H1 (cell line): ENCODE measurements around the gene SEMA3D. TPM values are rescaled to one million over a fixed set of nuclear protein-coding genes. Genes with fewer than 3 reads are reported as not detected.

Experiments used
- CTCF ChIA-PET: fragments of 300-600 bp; sonication (Branson Sonifier 250); formaldehyde crosslinking; loops from one replicate; lab custom pipeline; 2021; ENCODE audit not compliant: partially characterized antibody; lab: Charles Lee
- POLR2A ChIA-PET: fragments of 300-600 bp; sonication (Branson Sonifier 250); formaldehyde crosslinking; loops from one replicate; lab custom pipeline; 2021; ENCODE audit warnings: inconsistent platforms; ENCODE audit not compliant: partially characterized antibody; lab: Charles Lee
- DNase-seq, 2 experiments: peaks; one replicate each; pipeline versions ENCODE4 v3.0.0 to v3.0.0-alpha.2; 2010 to 2022; ENCODE audit warnings: low spot score in 2 of 2, low read depth in 1 of 2, mixed read lengths in 1 of 2
- FAIRE-seq: peaks from 2 replicates; lab custom pipeline; 2011; peaks lifted over from hg19 to GRCh38; lab: Jason Lieb, UNC
- H2AFZ ChIP-seq: 2 replicates; pipeline ENCODE4 v1.8.1; 2012; ENCODE audit warnings: low read length, inconsistent platforms
- H2AK5ac ChIP-seq: 2 replicates; pipeline ENCODE4 v1.6.1; 2013; ENCODE audit warnings: low read depth, low read length
- H2BK120ac ChIP-seq: replicated peaks from 2 replicates; pipeline ENCODE3; 2013; ENCODE audit warnings: low read depth, low read length, inconsistent platforms
- H2BK12ac ChIP-seq: 2 replicates; pipeline ENCODE4 v1.6.1; 2013; ENCODE audit warnings: low read depth, low read length
- H2BK15ac ChIP-seq: 2 replicates; pipeline ENCODE4 v1.6.1; 2013; ENCODE audit warnings: low read length
- H2BK20ac ChIP-seq: 2 replicates; pipeline ENCODE4 v1.6.1; 2013; ENCODE audit warnings: low read length
- H2BK5ac ChIP-seq: 2 replicates; pipeline ENCODE4 v1.6.1; 2013; ENCODE audit warnings: low read depth, low read length
- H3K14ac ChIP-seq: 2 replicates; pipeline ENCODE4 v1.6.1; 2013; ENCODE audit warnings: inconsistent platforms; ENCODE audit not compliant: insufficient read length
- H3K18ac ChIP-seq: 2 replicates; pipeline ENCODE4 v1.6.1; 2013; ENCODE audit warnings: low read length; ENCODE audit errors: extremely low read depth
- H3K23ac ChIP-seq: 2 replicates; pipeline ENCODE4 v1.6.1; 2013; ENCODE audit warnings: inconsistent platforms; ENCODE audit not compliant: insufficient read length
- H3K23me2 ChIP-seq: 2 replicates; pipeline ENCODE4 v1.6.1; 2013; ENCODE audit warnings: low read depth, low read length
- H3K27ac ChIP-seq: 2 replicates; pipeline ENCODE4 v1.6.1; 2011; ENCODE audit warnings: low read depth, low read length, inconsistent platforms
- H3K27me3 ChIP-seq, 4 experiments: replicated peaks in 1 of 4; 1 replicate in 1 of 4; 2 replicates in 3 of 4; pipeline versions ENCODE4 v1.6.1 to v1.8.1; 2011 to 2013; ENCODE audit warnings: low read length in 3 of 4, mild to moderate bottlenecking in 3 of 4, inconsistent platforms in 2 of 4, mixed read lengths in 2 of 4, moderate library complexity in 1 of 4; ENCODE audit not compliant: control insufficient read depth in 3 of 4, insufficient read depth in 3 of 4; ENCODE audit errors: extremely low read depth in 1 of 4
- H3K36me3 ChIP-seq, 4 experiments: 2 replicates each; pipeline versions ENCODE4 v1.6.1 to v1.8.1; 2011 to 2013; ENCODE audit warnings: mild to moderate bottlenecking in 4 of 4, low read length in 3 of 4, moderate library complexity in 2 of 4, control low read depth in 1 of 4, inconsistent platforms in 1 of 4; ENCODE audit not compliant: insufficient read depth in 4 of 4, control insufficient read depth in 2 of 4
- H3K4ac ChIP-seq: replicated peaks from 2 replicates; pipeline ENCODE3; 2013; ENCODE audit warnings: low read length, low read depth, mixed read lengths, inconsistent platforms; ENCODE audit not compliant: insufficient read length
- H3K4me1 ChIP-seq, 4 experiments: replicated peaks in 1 of 4; 1 replicate in 1 of 4; 2 replicates in 3 of 4; pipeline versions ENCODE4 v1.6.1 to v1.8.1; 2011 to 2013; ENCODE audit warnings: low read length in 3 of 4, inconsistent platforms in 2 of 4, mixed read lengths in 1 of 4; ENCODE audit not compliant: insufficient read depth in 4 of 4, control insufficient read depth in 3 of 4
- H3K4me2 ChIP-seq, 2 experiments: 2 replicates each; pipeline versions ENCODE4 v1.6.1 to v1.8.1; 2011 to 2013; ENCODE audit warnings: low read depth in 2 of 2, low read length in 2 of 2, control low read depth in 1 of 2, inconsistent platforms in 1 of 2, mild to moderate bottlenecking in 1 of 2; ENCODE audit not compliant: insufficient read depth in 1 of 2
- H3K4me3 ChIP-seq, 4 experiments: fragments of 200-600, 300-600 bp in 1 of 4; sonication (generic), shearing (Covaris generic), sonication (Bioruptor Twin) in 1 of 4; 2 replicates each; pipeline versions ENCODE4 v1.5.1 to v1.8.1; 2011 to 2016; ENCODE audit warnings: low read length in 4 of 4, low read depth in 3 of 4, control low read depth in 2 of 4, inconsistent platforms in 2 of 4, mild to moderate bottlenecking in 2 of 4, mixed read lengths in 1 of 4, moderate library complexity in 1 of 4; ENCODE audit not compliant: insufficient read depth in 2 of 4; ENCODE audit errors: extremely low read depth in 1 of 4
- H3K56ac ChIP-seq: replicated peaks from 2 replicates; pipeline ENCODE3; 2013; ENCODE audit warnings: low read depth, mild to moderate bottlenecking, mixed read lengths, low read length, inconsistent platforms; ENCODE audit not compliant: insufficient read length
- H3K79me1 ChIP-seq: 2 replicates; pipeline ENCODE4 v1.6.1; 2013; ENCODE audit warnings: low read depth, low read length, control low read depth
- H3K79me2 ChIP-seq, 2 experiments: 2 replicates each; pipeline versions ENCODE4 v1.6.1 to v1.8.1; 2012 to 2013; ENCODE audit warnings: low read length in 2 of 2, mild to moderate bottlenecking in 2 of 2, inconsistent platforms in 1 of 2; ENCODE audit not compliant: insufficient read depth in 2 of 2, control insufficient read depth in 1 of 2
- H3K9ac ChIP-seq, 4 experiments: replicated peaks in 1 of 4; 1 replicate in 1 of 4; 2 replicates in 3 of 4; pipeline versions ENCODE4 v1.6.1 to v1.8.1; 2011 to 2013; ENCODE audit warnings: low read depth in 3 of 4, low read length in 3 of 4, control low read depth in 2 of 4, mild to moderate bottlenecking in 2 of 4, moderate library complexity in 2 of 4, inconsistent platforms in 1 of 4; ENCODE audit errors: extremely low read depth in 1 of 4
- H3K9me3 ChIP-seq, 2 experiments: 2 replicates each; pipeline versions ENCODE4 v1.6.1 to v1.8.1; 2012 to 2013; ENCODE audit warnings: mild to moderate bottlenecking in 2 of 2, moderate library complexity in 2 of 2, control low read depth in 1 of 2, inconsistent platforms in 1 of 2, low read depth in 1 of 2, low read length in 1 of 2, mixed read lengths in 1 of 2; ENCODE audit not compliant: insufficient read depth in 2 of 2
- H4K20me1 ChIP-seq, 2 experiments: replicated peaks in 1 of 2; 2 replicates each; pipeline versions ENCODE3 to v1.8.1; 2011 to 2013; ENCODE audit warnings: inconsistent platforms in 2 of 2, low read length in 2 of 2, mild to moderate bottlenecking in 1 of 2; ENCODE audit not compliant: insufficient read depth in 2 of 2, control insufficient read depth in 1 of 2
- H4K5ac ChIP-seq: 2 replicates; pipeline ENCODE4 v1.6.1; 2013; ENCODE audit warnings: low read length, low read depth, mixed read lengths, inconsistent platforms; ENCODE audit not compliant: insufficient read length
- H4K8ac ChIP-seq: 2 replicates; pipeline ENCODE4 v1.8.0; 2013; ENCODE audit warnings: mild to moderate bottlenecking, moderate library complexity, low read length, inconsistent platforms; ENCODE audit not compliant: insufficient read depth; ENCODE audit errors: extremely low read depth
- H4K91ac ChIP-seq: replicated peaks from 2 replicates; pipeline ENCODE3; 2013; ENCODE audit warnings: low read length, mixed read lengths, inconsistent platforms; ENCODE audit not compliant: insufficient read length
- ASH2L ChIP-seq: fragments of 200-600, 300-600 bp; sonication (generic); IDR thresholded peaks from one replicate; pipeline ENCODE4 v1.7.1; 2017; ENCODE audit warnings: low read length
- BACH1 ChIP-seq: IDR thresholded peaks from 2 replicates; pipeline ENCODE4 v1.6.1; 2012; ENCODE audit warnings: low read length, improper control_type of control experiment
- CEBPB ChIP-seq: IDR thresholded peaks from 2 replicates; pipeline ENCODE4 v1.6.1; 2012; ENCODE audit warnings: low read depth, low read length
- EZH2 ChIP-seq: fragments of 200-600 bp; sonication (generic); IDR thresholded peaks from 2 replicates; pipeline ENCODE4 v1.7.1; 2012; ENCODE audit warnings: low read depth, mild to moderate bottlenecking, moderate library complexity, low read length, inconsistent platforms; ENCODE audit not compliant: severe bottlenecking
- FOSL1 ChIP-seq: IDR thresholded peaks from 2 replicates; pipeline ENCODE4 v1.6.1; 2011; ENCODE audit warnings: mild to moderate bottlenecking, low read depth, low read length, moderate library complexity; ENCODE audit not compliant: insufficient read depth
- KDM1A ChIP-seq: fragments of 200-600, 300-600 bp; sonication (generic); IDR thresholded peaks from 2 replicates; pipeline ENCODE4 v1.7.1; 2016; ENCODE audit warnings: mild to moderate bottlenecking, low read length, borderline replicate concordance
- KDM5A ChIP-seq: fragments of 200-600 bp; IDR thresholded peaks from 2 replicates; pipeline ENCODE4 v1.7.1; 2012; ENCODE audit warnings: mild to moderate bottlenecking, low read length, inconsistent platforms, mixed read lengths
- NANOG ChIP-seq: IDR thresholded peaks from 2 replicates; pipeline ENCODE4 v1.6.1; 2011; ENCODE audit warnings: low read length, low read depth, mild to moderate bottlenecking, inconsistent platforms; ENCODE audit not compliant: insufficient read depth, poor library complexity, severe bottlenecking
- POLR2A ChIP-seq, 2 experiments: IDR thresholded peaks; 1 replicate in 1 of 2; 2 replicates in 1 of 2; pipeline ENCODE4 v1.6.1; 2011; ENCODE audit warnings: low read depth in 2 of 2, low read length in 2 of 2, mild to moderate bottlenecking in 2 of 2; ENCODE audit errors: control extremely low read depth in 1 of 2
- RAD21 ChIP-seq, 2 experiments: IDR thresholded peaks in 1 of 2; conservative IDR thresholded peaks in 1 of 2; 2 replicates each; pipeline ENCODE4 v1.6.1; 2011; ENCODE audit warnings: low read depth in 2 of 2, low read length in 2 of 2, improper control_type of control experiment in 1 of 2, inconsistent platforms in 1 of 2, mild to moderate bottlenecking in 1 of 2, moderate library complexity in 1 of 2
- RXRA ChIP-seq: IDR thresholded peaks from 2 replicates; pipeline ENCODE4 v1.6.1; 2011; ENCODE audit warnings: low read depth, mild to moderate bottlenecking, low read length, moderate library complexity; ENCODE audit not compliant: insufficient read depth
- SAP30 ChIP-seq: fragments of 300-600 bp; sonication (generic); IDR thresholded peaks from 2 replicates; pipeline ENCODE4 v1.7.1; 2012; ENCODE audit warnings: low read length, moderate library complexity, mild to moderate bottlenecking, inconsistent platforms; ENCODE audit not compliant: insufficient read depth, insufficient replicate concordance
- SIX5 ChIP-seq: IDR thresholded peaks from 2 replicates; pipeline ENCODE4 v1.6.1; 2011; ENCODE audit warnings: mild to moderate bottlenecking, low read depth, low read length
- WGBS, 2 experiments: shearing (Covaris generic) in 1 of 2; methylation state at CpG; one replicate each; pipeline versions ENCODE4 v1.1.6 to v1.1.7; 2013 to 2015; ENCODE audit warnings: low lambda C conversion rate in 2 of 2, mixed read lengths in 2 of 2, inconsistent platforms in 1 of 2, low coverage in 1 of 2, missing lambda C conversion rate in 1 of 2; ENCODE audit not compliant: insufficient replicate concordance in 2 of 2, insufficient coverage in 1 of 2, insufficient read length in 1 of 2; ENCODE audit errors: extremely low coverage in 1 of 2, missing lambda C conversion rate in 1 of 2; 5-methylcytosine and 5-hydroxymethylcytosine counted together
- polyA plus RNA-seq, 7 experiments: library from polyadenylated mRNA; depleted of rRNA in 3 of 7; stranded (reverse) in 5 of 7; unstranded in 2 of 7; fragments of >200 nt in 5 of 7; fragments of 200-250 nt in 2 of 7; gene quantifications; 1 replicate in 5 of 7; 2 replicates in 1 of 7; 4 replicates in 1 of 7; pipeline versions ENCODE4 v1.2.1 to v1.2.3, GENCODE V29; 2011 to 2013; ENCODE audit warnings: missing spikeins in 2 of 7, mixed read lengths in 2 of 7
- total RNA-seq: library from RNA; stranded (reverse); fragmentation: NEBNext Ultra II Directional; extraction: Animal tissue kit (Norgen Biotek cat#: 25700); gene quantifications from 2 replicates; pipeline ENCODE4 v1.2.1, GENCODE V29; 2021

The SEMA3D gene
- total and polyA plus RNA-seq, 2 of the 8 experiments (the other 6 are each of a cell fraction or from before 2014, with no cell fraction given) = 1.6 to 3.5 TPM

- Histone ChIP-seq H3K9ac (no peak overlapping the region), H2BK20ac (no peak overlapping the region), H3K4me1 (no peaks in the 10 kb centered on the region), H3K23ac (no peak overlapping the region), H3K4ac (no peak overlapping the region), H3K79me2 (no peaks in the 10 kb centered on the region), H3K4me3 (no peak overlapping the region), H3K4me2 (no peak overlapping the region), H3K18ac (no peak overlapping the region), H4K8ac (no peak overlapping the region), H4K91ac (no peak overlapping the region), H3K27me3 (no peaks in the 10 kb centered on the region), H2AFZ (no peak overlapping the region), H2AK5ac (no peak overlapping the region; the same call in 1 of the 2 replicates), H4K20me1 (no peaks in the 10 kb centered on the region), H3K23me2 (no peaks in the 10 kb centered on the region; the same call in 1 of the 2 replicates), H4K5ac (no peak overlapping the region), H3K14ac (no peak overlapping the region), H2BK120ac (no peak overlapping the region), H2BK12ac (no peak overlapping the region), H3K9me3 (no peaks in the 10 kb centered on the region), H3K79me1 (no peaks in the 10 kb centered on the region), H2BK15ac (no peak overlapping the region), H3K56ac (no peak overlapping the region), H3K36me3 (no peaks in the 10 kb centered on the region), H3K27ac (no peak overlapping the region), H2BK5ac (no peak overlapping the region)
- DNase-seq (no peak), FAIRE-seq (no peak)
- 81% methylated on average over 3 of the region's 3 CpGs; no CpG with 5 or more reads in 1 of the 2 experiments for WGBS, 2 experiments
- TF ChIP-seq POLR2A (IDR thresholded peaks at IDR 0.05; ENCODE audit: control extremely low read depth in 1 of 2, low read depth in 2 of 2, low read length in 2 of 2) (no peak), BACH1 (no peak), SAP30 (no peak), FOSL1 (no peak), EZH2 (no peak), NANOG (no peak), ASH2L (no peak), CEBPB (no peak), RXRA (no peak), KDM5A (no peak), SIX5 (no peak), KDM1A (no peak), RAD21 (IDR thresholded peaks at IDR 0.05 in 1 of 2, conservative IDR thresholded peaks at IDR 0.05 in 1 of 2; ENCODE audit: low read depth in 2 of 2, low read length in 2 of 2) (no peak)
- ChIA-PET CTCF (interaction anchor here (1.1 kb wide), 1 partner anchor 8 kb away, joined by 3 read pairs; no protein-coding TSS in a partner anchor), POLR2A (no interaction called here)
Measured at GRCh38 chr7:85090919-85091564, 95.8 kb downstream of the SEMA3D start.
